Effector memory CD4-positive, alpha-beta T cell (primary cell): ENCODE data around the gene RABGAP1.
A peak's percentile ranks its signal among the peaks of the same experiment; 100 is the strongest.

Source experiments
- DNase-seq, 3 donors: peaks; one replicate each; pipeline ENCODE4 v3.0.0-alpha.2; 2020
- H3K27ac ChIP-seq: 2 replicates; pipeline ENCODE4 v1.7.0; 2013; ENCODE audit warnings: mild to moderate bottlenecking, low read length, moderate library complexity; ENCODE audit not compliant: insufficient read depth, poor library complexity, severe bottlenecking
- H3K27me3 ChIP-seq: replicated peaks from 2 replicates; pipeline ENCODE4 v1.7.0; 2013; ENCODE audit warnings: mild to moderate bottlenecking, low read length; ENCODE audit not compliant: insufficient read depth, control insufficient read depth, poor library complexity, severe bottlenecking
- H3K36me3 ChIP-seq: 2 replicates; pipeline ENCODE4 v1.7.0; 2013; ENCODE audit warnings: mild to moderate bottlenecking, low read length, moderate library complexity; ENCODE audit not compliant: control insufficient read depth, insufficient read depth
- H3K4me1 ChIP-seq: 2 replicates; pipeline ENCODE4 v1.7.0; 2013; ENCODE audit warnings: low read length, mild to moderate bottlenecking; ENCODE audit not compliant: control insufficient read depth, insufficient read depth, poor library complexity, severe bottlenecking
- H3K4me3 ChIP-seq: 2 replicates; pipeline ENCODE4 v1.7.0; 2013; ENCODE audit warnings: low read length, low read depth, mild to moderate bottlenecking; ENCODE audit not compliant: insufficient read depth, poor library complexity, severe bottlenecking
- H3K9me3 ChIP-seq: 2 replicates; pipeline ENCODE4 v1.7.0; 2013; ENCODE audit warnings: mild to moderate bottlenecking, low read length, moderate library complexity; ENCODE audit not compliant: control insufficient read depth

RABGAP1 gene

DNA sequence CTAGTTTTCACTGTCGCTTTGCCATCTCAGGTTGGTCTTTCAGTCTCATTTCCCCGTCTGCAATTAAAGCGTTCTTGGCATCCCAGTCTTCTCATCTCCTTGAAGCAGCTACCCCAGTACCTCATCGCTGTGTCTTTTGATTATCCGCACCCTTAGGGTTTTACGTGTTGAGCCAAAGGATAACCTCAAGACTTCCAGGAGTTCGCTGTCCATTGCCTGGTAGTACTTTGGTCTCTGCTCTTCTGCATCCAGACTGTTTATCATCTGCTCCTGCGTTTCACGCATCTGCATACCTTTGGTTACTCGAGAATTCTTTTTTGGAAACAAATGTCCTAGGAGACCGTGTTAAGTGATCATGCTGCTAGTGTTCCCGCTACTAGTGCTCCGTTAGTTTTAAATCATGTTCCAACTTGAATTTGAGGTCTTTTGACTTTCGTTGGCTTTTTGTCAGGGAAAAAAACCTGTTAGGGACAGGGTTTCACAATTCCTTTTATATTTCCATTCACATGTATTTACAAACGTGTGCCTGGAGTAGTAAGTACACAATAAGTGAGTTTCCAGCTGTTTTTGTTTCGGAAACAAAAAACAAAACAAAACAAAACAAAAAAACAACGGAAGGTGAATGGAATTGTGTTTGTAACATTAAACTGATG, 888 bp downstream of the RABGAP1 start:
- Histone ChIP-seq H3K9me3 (no peaks in the 10 kb centered on the region), H3K36me3 (peaks cover 9% of the 10 kb centered on the region), H3K27me3 (no peaks in the 10 kb centered on the region), H3K4me1 (peaks cover 18% of the 10 kb centered on the region), H3K4me3 (peak overlapping the region; percentile 85), H3K27ac (peak overlapping the region; percentile 83)
- no peak for DNase-seq

DNA sequence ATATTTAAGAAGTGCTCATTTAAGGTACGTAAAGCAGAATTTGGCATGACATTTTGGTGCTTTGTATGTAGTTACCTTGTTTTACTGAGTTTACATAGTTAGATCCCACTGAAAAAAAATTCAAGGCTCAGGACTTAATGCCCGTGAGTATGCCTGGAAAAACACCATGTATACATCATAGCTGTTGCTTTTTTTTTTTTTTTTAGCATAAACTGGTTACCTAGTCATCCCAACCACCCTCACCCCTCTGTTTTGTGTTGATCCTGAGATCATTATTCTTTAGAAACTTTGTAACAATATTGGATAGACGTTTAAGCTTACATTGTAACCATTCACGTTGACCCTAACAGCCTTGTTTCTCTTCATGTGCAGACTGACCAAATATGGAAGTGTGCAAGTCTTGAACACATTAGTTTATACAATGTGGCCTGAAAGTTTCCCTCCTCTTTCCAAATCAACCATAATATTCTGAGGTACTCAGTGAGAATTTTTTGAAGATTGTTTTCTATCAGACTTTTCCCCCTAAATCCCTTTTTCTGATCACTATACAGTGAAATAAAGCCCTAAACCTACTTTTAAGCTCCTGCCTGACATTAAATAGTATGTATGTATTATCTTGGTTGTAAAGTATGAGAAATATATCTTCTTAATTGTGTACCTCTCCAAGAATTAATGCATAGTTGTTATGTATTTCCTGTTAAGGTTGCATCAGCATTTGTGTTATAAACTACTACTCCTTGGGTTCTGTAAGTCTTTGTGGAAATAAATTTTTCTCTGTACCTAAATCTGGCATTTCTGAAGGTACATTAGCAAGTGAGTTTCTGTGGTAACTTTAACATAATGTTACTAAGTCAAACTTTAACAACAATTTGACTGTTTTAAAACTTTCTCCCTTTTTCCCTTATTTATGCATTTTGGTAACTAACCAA, 4.4 kb downstream of the RABGAP1 start:
- Histone ChIP-seq H3K9me3 (no peaks in the 10 kb centered on the region), H3K36me3 (peaks cover 5% of the 10 kb centered on the region), H3K27me3 (no peaks in the 10 kb centered on the region), H3K4me1 (peaks cover 15% of the 10 kb centered on the region), H3K4me3 (no peak overlapping the region), H3K27ac (no peak overlapping the region)
- no peak for DNase-seq

DNA sequence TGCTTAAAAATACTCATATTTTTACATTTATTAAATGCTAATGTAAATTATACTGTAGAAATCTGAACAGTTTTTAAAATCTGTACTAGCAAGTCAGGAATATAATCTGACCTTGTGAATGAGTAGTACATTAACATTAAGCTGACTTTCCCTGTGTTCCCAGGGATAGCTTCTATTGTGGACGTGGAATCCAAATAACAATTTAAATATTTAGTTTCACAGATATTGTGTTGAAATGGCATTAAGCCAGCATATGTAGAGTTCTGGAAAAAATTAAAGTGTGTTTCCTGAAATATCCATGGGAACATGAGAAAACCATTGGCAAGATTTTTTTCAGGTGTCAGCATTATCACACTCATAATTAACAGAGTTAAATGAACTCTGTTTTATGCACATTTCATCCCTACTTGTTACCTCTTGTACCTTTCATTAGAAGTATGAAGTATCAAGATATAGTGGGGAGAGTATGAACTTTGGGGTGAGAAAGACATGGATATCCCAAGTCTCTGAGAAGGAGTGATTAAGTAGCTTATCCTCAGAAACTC, 5.7 kb downstream of the RABGAP1 start:
- H3K4me3 ChIP-seq, result no peak overlapping the region
- no peaks in the 10 kb centered on the region for H3K9me3 ChIP-seq
- no peak for DNase-seq
- peaks cover 7% of the 10 kb centered on the region for H3K4me1 ChIP-seq
- no peaks in the 10 kb centered on the region for H3K27me3 ChIP-seq
- peaks cover 5% of the 10 kb centered on the region for H3K36me3 ChIP-seq
- no peak overlapping the region for H3K27ac ChIP-seq

DNA sequence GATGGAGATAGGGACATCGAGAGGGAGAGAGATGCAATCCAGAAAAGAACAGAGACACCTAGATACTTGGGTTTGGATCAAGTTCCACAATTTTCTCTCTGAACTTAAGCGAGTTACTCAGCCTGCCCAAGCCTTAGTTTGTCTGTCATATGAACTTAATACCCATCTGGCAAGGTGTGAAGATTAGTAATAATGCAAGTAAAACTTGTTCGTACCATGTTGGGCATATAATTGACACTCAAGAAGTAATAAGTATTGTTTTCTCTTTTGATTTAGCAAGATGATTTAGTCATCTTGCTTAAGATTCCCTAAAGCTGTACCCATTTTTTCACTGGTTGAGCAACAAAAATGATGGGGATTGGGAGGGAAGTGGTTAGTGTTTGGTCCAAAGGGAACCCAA, 7.5 kb downstream of the RABGAP1 start:
- no peak for DNase-seq
- Histone ChIP-seq H3K27me3 (no peaks in the 10 kb centered on the region), H3K9me3 (no peaks in the 10 kb centered on the region), H3K4me3 (no peak overlapping the region), H3K27ac (no peak overlapping the region), H3K36me3 (peaks cover 5% of the 10 kb centered on the region), H3K4me1 (no peaks in the 10 kb centered on the region)

DNA sequence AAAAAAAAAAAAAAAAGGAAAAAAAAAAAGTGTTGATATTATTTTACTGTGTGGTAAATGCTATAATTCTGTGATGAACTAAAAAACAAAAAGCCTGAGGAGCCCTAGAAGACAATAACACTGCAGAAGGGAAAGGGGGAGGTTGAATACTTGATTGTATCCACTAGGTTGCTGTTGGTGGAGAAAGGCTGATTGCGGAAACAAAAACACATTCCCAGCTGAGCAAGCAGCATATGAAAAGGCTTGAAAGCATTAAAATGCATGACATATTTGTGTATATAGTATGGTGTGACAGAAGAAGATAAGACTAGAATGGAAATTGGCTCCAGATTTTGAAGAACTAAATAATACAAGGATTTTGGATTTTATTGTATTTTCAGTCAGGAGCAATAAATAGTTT, 8.9 kb downstream of the RABGAP1 start:
- no peak for DNase-seq
- no peak overlapping the region for H3K27ac ChIP-seq
- no peak overlapping the region for H3K4me3 ChIP-seq
- no peaks in the 10 kb centered on the region for H3K36me3 ChIP-seq
- H3K27me3 ChIP-seq, result no peaks in the 10 kb centered on the region
- H3K4me1 ChIP-seq, result no peaks in the 10 kb centered on the region
- H3K9me3 ChIP-seq, result no peaks in the 10 kb centered on the region

DNA sequence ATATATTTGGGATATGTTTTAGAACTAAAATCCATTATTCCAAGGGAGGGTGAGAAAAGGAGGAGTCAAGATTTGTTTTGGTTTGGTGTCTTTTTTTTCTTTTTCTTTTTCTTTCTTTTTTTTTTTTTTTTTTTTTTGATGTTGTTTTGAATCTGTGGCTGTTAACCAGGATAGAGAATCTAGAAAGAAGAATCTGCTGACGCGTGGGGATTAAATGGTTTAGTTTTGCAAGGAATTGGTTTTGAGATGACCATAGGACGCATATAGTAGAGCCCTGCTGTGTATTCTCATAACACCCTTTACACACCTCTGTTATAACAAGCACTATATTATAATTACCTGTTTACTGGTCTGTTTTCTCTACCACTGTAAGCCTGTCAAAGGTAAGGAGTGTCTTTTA, 9.4 kb downstream of the RABGAP1 start:
- DNase-seq, result no peak
- no peaks in the 10 kb centered on the region for H3K36me3 ChIP-seq
- H3K4me1 ChIP-seq, result no peaks in the 10 kb centered on the region
- H3K27ac ChIP-seq, result no peak overlapping the region
- H3K9me3 ChIP-seq, result no peaks in the 10 kb centered on the region
- H3K27me3 ChIP-seq, result no peaks in the 10 kb centered on the region
- H3K4me3 ChIP-seq, result no peak overlapping the region

DNA sequence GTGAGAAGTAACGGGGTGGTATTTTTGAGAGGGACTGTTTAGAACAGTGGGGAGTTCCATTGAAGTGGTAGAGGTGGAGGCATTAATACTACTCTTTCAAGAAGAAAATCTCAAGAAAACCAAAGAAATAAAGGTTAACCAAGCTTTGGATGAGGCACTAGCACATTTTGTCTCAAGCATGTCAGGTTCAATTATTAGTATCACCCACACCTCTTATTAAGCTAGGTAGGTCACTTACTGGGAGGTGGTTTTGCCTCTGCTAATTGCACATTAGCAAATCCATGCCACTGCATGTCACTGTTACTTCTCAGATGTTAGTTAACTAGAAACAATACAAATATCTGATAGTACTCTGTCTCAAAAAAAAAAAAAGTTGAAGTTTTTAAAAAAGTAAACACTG, 10.2 kb downstream of the RABGAP1 start:
- Histone ChIP-seq H3K27ac (no peak overlapping the region), H3K9me3 (no peaks in the 10 kb centered on the region), H3K36me3 (no peaks in the 10 kb centered on the region), H3K27me3 (no peaks in the 10 kb centered on the region), H3K4me3 (no peak overlapping the region), H3K4me1 (no peaks in the 10 kb centered on the region)
- no peak for DNase-seq

DNA sequence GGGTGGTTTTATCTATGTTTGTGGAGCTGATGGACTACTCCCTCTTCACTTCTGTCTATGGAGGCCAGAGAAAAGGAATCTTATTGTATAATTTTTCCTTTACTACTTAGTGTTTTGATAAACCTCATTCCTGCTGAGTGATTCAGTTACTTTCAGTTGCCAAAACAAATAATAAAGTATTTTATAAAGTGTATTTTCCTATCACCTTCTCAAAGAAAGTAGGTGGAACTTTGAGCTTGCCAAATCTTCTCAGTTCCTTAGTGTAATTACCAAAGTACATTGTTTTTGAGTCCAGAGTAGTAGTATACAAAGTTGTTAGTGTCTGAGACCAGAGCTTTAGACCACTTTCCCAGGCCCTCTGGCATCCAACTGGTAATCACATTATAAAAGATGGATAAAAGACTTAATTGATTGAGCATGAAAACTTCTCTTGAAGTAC, 13.5 kb downstream of the RABGAP1 start:
- no peaks in the 10 kb centered on the region for H3K4me1 ChIP-seq
- H3K27ac ChIP-seq, result no peak overlapping the region
- H3K4me3 ChIP-seq, result no peak overlapping the region
- H3K9me3 ChIP-seq, result no peaks in the 10 kb centered on the region
- DNase-seq, result no peak
- H3K36me3 ChIP-seq, result peaks cover 5% of the 10 kb centered on the region
- no peaks in the 10 kb centered on the region for H3K27me3 ChIP-seq

DNA sequence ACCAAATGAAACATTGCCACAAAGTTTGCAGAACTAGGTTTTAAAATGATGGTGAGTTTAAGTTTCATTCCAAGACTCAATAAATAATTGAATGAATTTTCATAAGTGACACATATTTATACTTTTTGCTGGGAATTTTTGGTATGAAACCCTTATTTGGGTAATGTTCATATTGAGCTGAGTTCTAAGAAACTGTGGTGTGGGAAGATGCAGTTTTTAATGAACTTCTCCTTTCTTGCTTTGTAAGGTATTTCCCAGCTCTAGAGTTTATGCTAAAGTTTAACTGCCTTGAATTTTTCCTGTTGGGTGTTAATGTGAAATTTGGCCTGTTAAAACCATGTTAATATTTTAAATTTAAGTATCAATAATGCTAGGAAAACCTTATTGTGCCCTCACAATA, 15.1 kb downstream of the RABGAP1 start:
- no peak overlapping the region for H3K4me3 ChIP-seq
- H3K4me1 ChIP-seq, result no peaks in the 10 kb centered on the region
- H3K27ac ChIP-seq, result no peak overlapping the region
- H3K9me3 ChIP-seq, result no peaks in the 10 kb centered on the region
- H3K27me3 ChIP-seq, result no peaks in the 10 kb centered on the region
- no peak for DNase-seq
- H3K36me3 ChIP-seq, result peaks cover 13% of the 10 kb centered on the region

DNA sequence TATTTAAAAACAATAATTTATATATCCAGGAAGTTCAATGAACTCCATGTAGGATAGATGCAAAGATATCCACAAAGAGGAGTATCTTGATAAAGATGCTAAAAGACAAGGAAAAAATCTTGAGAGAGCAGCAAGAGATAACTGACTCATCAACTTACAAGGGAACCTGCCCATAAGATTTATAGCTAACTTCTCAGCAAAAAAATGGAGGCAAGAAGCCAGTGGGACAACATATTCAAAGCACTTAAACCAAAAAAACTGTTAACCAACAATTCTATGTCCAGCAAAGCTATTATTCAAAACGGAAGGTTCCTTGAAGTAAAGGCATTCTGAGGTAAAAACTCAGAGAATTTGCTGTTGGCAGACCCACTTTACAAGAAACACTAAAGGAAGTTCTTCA, 20.3 kb downstream of the RABGAP1 start:
- no peaks in the 10 kb centered on the region for H3K27me3 ChIP-seq
- no peaks in the 10 kb centered on the region for H3K9me3 ChIP-seq
- DNase-seq, result no peak
- peaks cover 13% of the 10 kb centered on the region for H3K36me3 ChIP-seq
- no peak overlapping the region for H3K4me3 ChIP-seq
- H3K4me1 ChIP-seq, result no peaks in the 10 kb centered on the region
- H3K27ac ChIP-seq, result no peak overlapping the region
